Skeletal muscle tissue (tissue), 4 donors: Measurements from ENCODE around the gene AGTPBP1. TPM values are rescaled to one million over a fixed set of nuclear protein-coding genes. Genes with fewer than 3 reads are reported as not detected.

Experiments used
- H3K27ac ChIP-seq: one replicate; pipeline ENCODE4 v1.7.0; 2013; ENCODE audit warnings: mild to moderate bottlenecking, low read depth, low read length, inconsistent platforms
- H3K27me3 ChIP-seq, 3 donors: one replicate each; pipeline ENCODE4 v1.7.0; 2013; ENCODE audit warnings: low read length in 3 of 3; ENCODE audit not compliant: control insufficient read depth in 3 of 3, insufficient read depth in 3 of 3
- H3K36me3 ChIP-seq, 3 donors: one replicate each; pipeline ENCODE4 v1.7.0; 2013; ENCODE audit warnings: low read length in 3 of 3; ENCODE audit not compliant: control insufficient read depth in 3 of 3, insufficient read depth in 3 of 3
- H3K4me1 ChIP-seq, 3 donors: one replicate each; pipeline ENCODE4 v1.7.0; 2013; ENCODE audit warnings: low read length in 3 of 3, mild to moderate bottlenecking in 3 of 3; ENCODE audit not compliant: control insufficient read depth in 3 of 3, insufficient read depth in 3 of 3
- H3K4me3 ChIP-seq, 3 donors: one replicate each; pipeline ENCODE4 v1.7.0; 2013; ENCODE audit warnings: low read length in 3 of 3
- H3K9ac ChIP-seq, 3 donors: one replicate each; pipeline ENCODE4 v1.7.0; 2013; ENCODE audit warnings: low read length in 3 of 3, mild to moderate bottlenecking in 3 of 3, moderate library complexity in 2 of 3, low read depth in 1 of 3
- H3K9me3 ChIP-seq, 3 donors: one replicate each; pipeline ENCODE4 v1.7.0; 2013; ENCODE audit warnings: low read length in 3 of 3; ENCODE audit not compliant: control insufficient read depth in 3 of 3
- total RNA-seq: library from RNA; depleted of rRNA; stranded (reverse); fragments of >200 nt; gene quantifications from one replicate; pipeline ENCODE4 v1.2.3, GENCODE V29; 2014
- donor health status: Osteomylitis.

Gene AGTPBP1
- total RNA-seq, 1 donor from 2014 or later = 37.6 TPM

DNA sequence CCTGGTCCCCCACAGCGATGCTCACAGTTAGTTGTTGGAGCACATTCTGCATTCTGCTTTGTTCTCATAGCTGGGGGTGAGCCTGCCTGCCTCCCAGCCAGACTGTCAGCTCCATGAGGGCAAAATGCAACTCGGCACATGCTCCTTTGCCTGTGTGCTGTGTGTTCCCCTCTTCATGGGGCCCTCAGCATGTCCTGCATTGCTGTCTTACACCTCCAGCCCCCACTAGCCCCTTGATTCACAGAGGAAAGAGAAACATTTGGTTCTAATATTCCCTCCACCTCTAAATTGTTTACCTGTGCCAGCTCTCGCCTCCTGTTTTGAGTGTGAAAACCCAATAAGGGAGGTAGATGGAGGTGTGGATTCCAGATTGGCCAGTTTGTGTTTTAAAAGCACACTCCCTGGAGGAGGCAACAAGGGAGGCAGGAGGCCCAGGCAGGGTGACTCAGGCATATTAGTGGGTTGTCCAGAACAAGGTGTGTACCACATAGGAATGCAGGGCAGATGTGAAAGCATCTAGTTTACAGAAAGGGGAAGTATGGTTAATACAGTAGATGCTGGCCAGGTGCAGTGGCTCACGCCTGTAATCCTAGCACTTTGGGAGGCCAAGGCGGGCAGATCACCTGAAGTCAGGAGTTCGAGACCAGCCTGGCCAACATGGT is 224.6 kb downstream of the AGTPBP1 start:
- Histone ChIP-seq H3K27ac (no peak overlapping the region), H3K27me3 (peaks cover 0 to 5% (median under 1%) of the 10 kb centered on the region in 3 donors), H3K4me1 (peaks cover 8 to 15% (median 9%) of the 10 kb centered on the region in 3 donors), H3K9ac (no peak overlapping the region), H3K36me3 (no peaks in the 10 kb centered on the region), H3K4me3 (no peak overlapping the region), H3K9me3 (no peaks in the 10 kb centered on the region)

DNA sequence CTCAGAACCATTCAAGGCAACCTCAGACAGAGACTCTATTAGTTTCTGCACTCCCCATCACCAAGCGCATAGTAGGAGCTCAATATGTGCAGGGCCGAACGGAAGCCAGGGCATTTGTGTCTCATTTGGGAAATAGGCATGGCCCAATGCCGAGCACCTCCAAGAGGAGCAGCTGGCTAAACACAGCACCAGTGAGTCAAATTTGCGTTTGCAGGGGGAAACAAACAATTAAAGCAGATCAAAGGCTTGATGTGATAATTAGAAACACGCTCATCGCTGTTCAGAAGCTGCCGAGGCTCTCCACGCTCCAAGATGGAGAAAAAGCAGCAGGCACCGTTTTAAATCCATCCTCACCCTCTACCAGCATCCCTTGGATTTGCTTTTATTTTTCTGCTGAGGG is 225.3 kb downstream of the AGTPBP1 start:
- H3K4me3 ChIP-seq = no peak overlapping the region
- H3K27me3 ChIP-seq = peaks cover 0 to 5% (median 3%) of the 10 kb centered on the region in 3 donors
- peaks cover 3 to 8% (median 3%) of the 10 kb centered on the region in 3 donors for H3K4me1 ChIP-seq
- no peak overlapping the region for H3K9ac ChIP-seq
- no peaks in the 10 kb centered on the region for H3K9me3 ChIP-seq
- H3K36me3 ChIP-seq = no peaks in the 10 kb centered on the region
- H3K27ac ChIP-seq = no peak overlapping the region

DNA sequence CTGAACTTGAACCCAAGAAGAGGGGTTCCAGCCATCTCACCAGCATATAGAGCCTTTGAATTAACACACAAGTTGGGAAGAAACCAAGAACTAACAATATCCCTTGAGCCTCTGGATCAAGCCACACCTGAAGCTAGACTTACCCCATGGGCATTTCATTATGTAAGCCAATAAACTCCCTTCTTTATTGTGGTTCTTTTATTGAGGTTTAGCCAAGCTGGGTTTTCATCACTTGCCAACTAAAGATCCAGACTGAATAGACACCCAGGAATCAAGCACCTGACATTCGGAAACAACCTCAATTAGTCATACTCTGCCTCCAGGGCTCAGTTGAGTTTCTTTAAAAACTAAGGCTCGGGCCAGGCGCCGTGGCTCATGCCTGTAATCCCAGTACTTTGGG is 226.7 kb downstream of the AGTPBP1 start:
- H3K4me1 ChIP-seq = no peaks in the 10 kb centered on the region
- no peak overlapping the region for H3K27ac ChIP-seq
- no peaks in the 10 kb centered on the region for H3K36me3 ChIP-seq
- no peak overlapping the region for H3K4me3 ChIP-seq
- no peaks in the 10 kb centered on the region for H3K9me3 ChIP-seq
- H3K9ac ChIP-seq = no peak overlapping the region
- peaks cover 0 to 5% (median 3%) of the 10 kb centered on the region in 3 donors for H3K27me3 ChIP-seq

DNA sequence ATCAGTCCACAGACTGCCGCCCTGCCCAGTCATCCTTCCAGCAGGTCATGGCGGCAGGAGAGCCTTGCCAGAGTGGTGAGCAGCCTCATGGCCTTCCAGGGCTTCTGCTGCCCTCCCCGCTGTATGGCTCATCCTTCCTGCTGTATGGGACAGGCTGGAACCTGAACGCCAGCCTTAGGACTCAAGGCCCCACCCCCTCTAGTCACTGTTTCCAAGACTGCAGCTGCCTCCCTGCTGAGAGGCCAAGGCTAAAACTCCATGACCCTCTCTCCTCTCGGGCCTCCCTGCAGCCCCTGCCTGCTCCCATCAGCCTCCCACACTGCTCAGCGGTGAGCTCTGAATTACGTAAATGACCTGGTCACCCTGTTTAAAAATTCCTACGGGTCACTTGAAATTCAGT is 227.5 kb downstream of the AGTPBP1 start:
- H3K4me1 ChIP-seq = no peaks in the 10 kb centered on the region
- H3K9me3 ChIP-seq = no peaks in the 10 kb centered on the region
- no peak overlapping the region for H3K9ac ChIP-seq

DNA sequence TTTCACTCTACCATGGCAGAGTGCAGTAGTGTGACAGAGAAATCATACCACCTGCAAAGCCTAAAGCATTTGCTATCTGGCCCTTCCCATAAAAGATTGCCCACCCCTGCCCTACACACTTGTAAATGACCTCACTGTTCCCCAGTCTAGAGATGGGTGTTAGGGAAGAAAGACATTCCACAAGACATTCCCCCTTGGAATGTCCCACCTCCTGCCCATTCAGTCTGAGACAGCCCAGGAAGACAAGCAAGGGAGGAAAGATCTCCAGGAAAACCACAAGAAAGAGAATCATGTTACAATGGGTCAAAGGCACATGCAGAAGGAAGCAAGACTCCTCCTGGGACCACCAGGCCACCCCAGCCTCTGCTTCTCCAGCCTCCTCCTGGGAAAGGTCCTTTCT is 230.0 kb downstream of the AGTPBP1 start:
- no peaks in the 10 kb centered on the region for H3K9me3 ChIP-seq
- peaks cover 0 to 3% (median 2%) of the 10 kb centered on the region in 3 donors for H3K27me3 ChIP-seq
- H3K4me1 ChIP-seq = no peaks in the 10 kb centered on the region
- H3K9ac ChIP-seq = no peak overlapping the region
- H3K36me3 ChIP-seq = no peaks in the 10 kb centered on the region
- no peak overlapping the region for H3K27ac ChIP-seq
- H3K4me3 ChIP-seq = no peak overlapping the region

More for the DNA sequence above, 227.5 kb downstream of the AGTPBP1 start:
- Histone ChIP-seq H3K36me3 (no peaks in the 10 kb centered on the region), H3K4me3 (no peak overlapping the region), H3K27me3 (peaks cover 0 to 5% (median 3%) of the 10 kb centered on the region in 3 donors), H3K27ac (no peak overlapping the region)

DNA sequence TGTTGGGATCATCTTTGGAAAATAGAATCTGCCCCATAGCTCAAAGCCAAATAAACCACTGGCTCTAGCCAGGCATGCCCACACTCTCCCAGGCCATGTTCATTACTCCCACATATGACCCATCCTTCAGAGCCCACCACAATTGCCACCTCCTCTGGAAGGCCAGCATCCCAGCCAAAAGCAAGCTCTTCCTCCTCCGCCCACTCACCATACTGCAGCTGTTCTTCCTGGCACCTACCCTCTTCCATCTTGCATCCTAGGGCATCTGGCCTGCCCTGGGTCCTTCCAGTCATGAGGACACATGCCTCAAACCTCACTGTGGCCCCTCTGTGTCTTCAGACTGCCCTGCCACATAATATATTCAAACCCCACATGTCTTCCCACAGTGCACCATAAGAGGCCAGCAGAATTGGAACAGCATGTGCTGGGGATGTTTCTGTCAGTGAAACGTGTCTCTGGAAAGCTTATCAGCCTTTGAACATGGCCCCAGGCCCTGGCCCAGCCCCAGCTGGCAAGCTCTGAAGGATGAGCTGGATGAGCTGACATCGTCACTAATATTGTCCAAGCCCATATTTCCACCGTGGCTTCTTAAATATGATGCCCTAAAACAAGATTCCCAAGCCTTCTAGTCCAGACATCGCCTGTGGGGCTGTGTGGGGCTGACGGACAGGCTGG is 230.8 kb downstream of the AGTPBP1 start:
- H3K9ac ChIP-seq = no peak overlapping the region
- no peak overlapping the region for H3K4me3 ChIP-seq
- peaks cover 0 to 3% (median 0%) of the 10 kb centered on the region in 3 donors for H3K27me3 ChIP-seq
- H3K27ac ChIP-seq = no peak overlapping the region
- no peaks in the 10 kb centered on the region for H3K36me3 ChIP-seq
- no peaks in the 10 kb centered on the region for H3K9me3 ChIP-seq
- H3K4me1 ChIP-seq = no peaks in the 10 kb centered on the region

DNA sequence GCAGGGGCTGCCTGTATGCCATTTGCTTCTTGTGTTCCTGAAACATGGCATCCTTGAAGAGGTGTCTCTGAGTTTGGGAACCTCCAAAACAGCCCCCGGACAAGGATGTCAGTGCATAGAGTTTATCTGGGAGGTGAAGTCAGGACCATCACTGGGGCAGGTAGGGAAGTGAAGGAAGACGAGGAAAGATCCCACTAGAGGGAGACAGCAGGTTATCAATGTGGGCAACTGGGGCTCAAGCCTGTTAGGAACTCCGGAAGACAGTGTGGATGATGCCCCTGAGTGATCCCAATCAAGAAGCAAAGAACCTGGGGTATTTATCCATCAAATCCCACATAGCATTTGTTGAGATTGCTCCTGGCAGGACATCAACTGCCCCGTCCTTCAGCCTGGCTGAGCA is 233.1 kb downstream of the AGTPBP1 start:
- no peaks in the 10 kb centered on the region for H3K4me1 ChIP-seq
- no peaks in the 10 kb centered on the region for H3K9me3 ChIP-seq
- peaks cover 0 to 5% (median 0%) of the 10 kb centered on the region in 3 donors for H3K27me3 ChIP-seq
- no peak overlapping the region for H3K9ac ChIP-seq
- H3K36me3 ChIP-seq = no peaks in the 10 kb centered on the region
- H3K4me3 ChIP-seq = no peak overlapping the region
- no peak overlapping the region for H3K27ac ChIP-seq

DNA sequence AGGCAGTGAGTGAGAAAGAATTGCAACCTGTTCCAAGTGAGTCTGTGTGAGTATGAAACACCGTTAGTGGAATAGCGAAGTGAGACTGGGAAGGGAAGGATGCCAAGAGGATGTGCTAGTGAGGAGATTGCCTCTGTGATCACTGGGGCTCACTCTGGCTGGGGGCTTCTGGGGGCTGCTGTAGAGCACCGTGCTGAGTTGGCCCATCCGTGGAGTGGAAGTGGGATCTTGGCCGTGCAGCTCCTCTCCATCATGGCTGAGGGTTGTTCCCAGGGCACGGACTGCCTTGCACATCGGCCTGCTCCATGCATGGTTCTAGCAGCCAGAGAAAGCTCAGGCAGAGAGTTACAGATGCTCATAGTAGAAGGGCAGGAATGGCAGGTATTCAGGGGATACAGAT is 236.1 kb downstream of the AGTPBP1 start:
- Histone ChIP-seq H3K27me3 (peaks cover 0 to 2% (median 0%) of the 10 kb centered on the region in 3 donors), H3K9ac (no peak overlapping the region), H3K4me3 (no peak overlapping the region), H3K36me3 (no peaks in the 10 kb centered on the region), H3K27ac (no peak overlapping the region), H3K9me3 (no peaks in the 10 kb centered on the region), H3K4me1 (no peaks in the 10 kb centered on the region)

DNA sequence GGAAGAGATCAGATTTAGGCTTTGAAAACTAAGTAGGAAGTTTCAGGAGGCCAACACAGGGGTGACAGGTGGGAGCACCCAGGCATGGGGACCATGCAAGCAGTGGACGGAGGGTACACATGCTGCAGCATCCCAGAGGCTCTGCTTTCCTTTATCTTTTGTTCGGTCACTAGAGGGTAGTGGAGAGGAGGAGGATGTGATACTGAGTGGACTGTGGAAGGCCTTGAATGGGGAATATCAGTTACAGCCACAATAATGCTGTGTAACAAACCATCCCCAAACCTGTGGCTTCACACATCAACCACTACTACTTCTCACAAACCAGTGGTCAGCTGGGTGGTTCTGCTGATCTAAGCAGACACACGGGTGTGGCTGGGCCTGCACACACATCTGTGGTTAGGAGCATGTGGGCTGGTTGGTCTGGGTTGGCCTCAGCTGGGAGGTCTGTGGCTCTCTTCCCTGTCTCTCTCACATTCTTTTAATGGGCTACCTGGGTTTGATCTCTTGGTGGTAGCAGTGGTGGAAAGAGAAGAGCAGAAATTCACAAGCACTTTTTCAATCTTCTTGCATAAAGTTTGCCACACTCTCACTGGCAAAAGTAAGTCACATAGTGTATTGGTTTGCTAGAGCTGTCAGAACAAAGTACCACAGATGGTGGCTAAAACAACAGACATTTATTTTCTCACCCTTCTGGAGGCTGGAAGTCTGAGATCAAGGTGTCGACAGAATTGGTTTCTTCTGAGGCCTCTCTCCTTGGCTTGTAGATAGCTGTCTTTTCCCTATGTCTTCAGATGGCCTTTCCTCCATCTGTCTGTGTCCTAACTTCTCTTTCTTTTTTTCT is 238.7 kb downstream of the AGTPBP1 start:
- Histone ChIP-seq H3K27me3 (peaks cover 0 to 2% (median 0%) of the 10 kb centered on the region in 3 donors), H3K9ac (no peak overlapping the region), H3K4me3 (no peak overlapping the region), H3K9me3 (peaks cover 0 to 7% (median 4%) of the 10 kb centered on the region in 3 donors), H3K27ac (no peak overlapping the region), H3K36me3 (no peaks in the 10 kb centered on the region), H3K4me1 (no peaks in the 10 kb centered on the region)
